AG08396 (cell line): ENCODE results near the gene UBE2Z.
"Not testable (repeated sequence)": the region's sequence is repeated elsewhere in the genome, so short reads cannot be mapped to it uniquely, and the experiment has no call there.

ENCODE experiments used
- DNase-seq: peaks from one replicate; pipeline ENCODE4 v3.0.0; 2012; ENCODE audit warnings: low spot score, mixed read lengths

UBE2Z gene

DNA sequence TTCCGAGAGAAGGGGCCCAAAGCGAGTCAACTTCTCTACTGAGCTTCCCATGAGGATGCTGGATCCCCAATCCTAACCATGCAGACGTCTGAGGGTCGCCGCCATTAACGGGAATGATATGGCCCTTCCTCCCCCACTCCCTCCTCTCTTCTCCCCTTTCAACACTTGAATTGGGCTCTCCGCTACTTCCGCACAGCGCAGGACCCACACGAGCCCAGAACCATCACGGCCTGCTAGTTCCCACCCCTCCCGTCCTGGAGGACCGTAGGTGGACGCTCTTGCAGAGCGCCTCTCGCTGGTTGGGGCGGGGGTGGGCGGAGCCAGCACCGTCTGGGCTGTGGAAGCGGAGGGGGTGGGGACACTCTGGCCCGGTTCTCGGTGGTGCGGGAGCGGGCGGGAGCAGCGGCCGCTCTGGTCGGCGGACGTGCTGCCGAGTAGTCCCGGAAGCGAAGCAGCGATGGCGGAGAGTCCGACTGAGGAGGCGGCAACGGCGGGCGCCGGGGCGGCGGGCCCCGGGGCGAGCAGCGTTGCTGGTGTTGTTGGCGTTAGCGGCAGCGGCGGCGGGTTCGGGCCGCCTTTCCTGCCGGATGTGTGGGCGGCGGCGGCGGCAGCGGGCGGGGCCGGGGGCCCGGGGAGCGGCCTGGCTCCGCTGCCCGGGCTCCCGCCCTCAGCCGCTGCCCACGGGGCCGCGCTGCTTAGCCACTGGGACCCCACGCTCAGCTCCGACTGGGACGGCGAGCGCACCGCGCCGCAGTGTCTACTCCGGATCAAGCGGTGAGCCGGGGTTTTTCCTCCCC is at the start of gene UBE2Z:
Gene UBE2Z, plus strand, starts transcription at position 361 of the 797 bp plus-strand sequence. Its CDS starts 97 bp downstream, at position 458.
- DNase-seq = peak; percentile 96

DNA sequence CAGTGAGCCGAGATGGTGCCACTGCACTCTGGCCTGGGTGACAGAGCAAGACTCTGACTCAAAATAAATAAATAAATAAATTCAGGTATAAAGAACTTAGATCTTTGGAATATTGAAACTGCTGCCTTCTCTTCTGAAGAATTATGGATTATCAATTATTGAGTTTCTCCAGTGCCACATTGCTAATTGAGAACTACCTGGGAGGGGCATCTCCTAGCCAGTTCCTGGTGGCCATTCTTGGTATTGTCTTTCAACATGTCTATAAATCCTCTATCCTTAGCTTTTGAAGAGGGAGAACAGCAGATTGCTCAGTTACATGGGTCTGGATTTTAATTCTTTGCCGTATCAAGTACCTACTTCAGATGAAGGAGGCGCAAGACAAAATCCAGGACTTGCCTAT is 48.2 kb upstream of the UBE2Z start:
- no peak for DNase-seq

- DNase-seq = no peak
Observed at GRCh38 chr17:48860456-48860855, 47.8 kb upstream of the UBE2Z start.

GRCh38 chr17:48868916-48869500 is 39.2 kb upstream of the UBE2Z start:
- DNase-seq = no peak

GRCh38 chr17:48869821-48870318 is 38.3 kb upstream of the UBE2Z start:
- no peak for DNase-seq

DNA sequence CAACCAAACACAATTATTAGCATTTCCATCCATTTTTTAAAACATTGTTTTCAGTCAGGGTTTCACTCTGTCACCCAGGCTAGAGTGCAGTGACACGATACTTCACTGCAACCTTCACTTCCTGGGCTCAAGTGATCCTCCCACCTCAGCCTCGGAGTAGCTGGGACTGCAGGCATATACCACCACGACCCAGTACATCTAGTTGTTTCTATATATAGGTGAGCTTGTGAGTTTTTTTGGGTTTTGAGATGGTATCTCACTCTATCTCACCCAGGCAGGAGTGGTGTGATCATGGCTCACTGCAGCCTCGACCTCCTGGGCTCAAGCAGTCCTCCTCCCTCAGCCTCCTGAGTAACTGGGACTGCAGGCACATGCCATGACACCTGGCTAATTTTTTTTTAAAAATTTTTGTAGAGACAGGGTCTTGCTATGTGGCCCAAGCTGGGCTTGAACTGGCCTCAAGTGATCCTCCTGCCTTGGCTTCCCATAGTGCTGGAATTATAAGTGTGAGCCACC is 37.1 kb upstream of the UBE2Z start:
- no peak for DNase-seq

DNA sequence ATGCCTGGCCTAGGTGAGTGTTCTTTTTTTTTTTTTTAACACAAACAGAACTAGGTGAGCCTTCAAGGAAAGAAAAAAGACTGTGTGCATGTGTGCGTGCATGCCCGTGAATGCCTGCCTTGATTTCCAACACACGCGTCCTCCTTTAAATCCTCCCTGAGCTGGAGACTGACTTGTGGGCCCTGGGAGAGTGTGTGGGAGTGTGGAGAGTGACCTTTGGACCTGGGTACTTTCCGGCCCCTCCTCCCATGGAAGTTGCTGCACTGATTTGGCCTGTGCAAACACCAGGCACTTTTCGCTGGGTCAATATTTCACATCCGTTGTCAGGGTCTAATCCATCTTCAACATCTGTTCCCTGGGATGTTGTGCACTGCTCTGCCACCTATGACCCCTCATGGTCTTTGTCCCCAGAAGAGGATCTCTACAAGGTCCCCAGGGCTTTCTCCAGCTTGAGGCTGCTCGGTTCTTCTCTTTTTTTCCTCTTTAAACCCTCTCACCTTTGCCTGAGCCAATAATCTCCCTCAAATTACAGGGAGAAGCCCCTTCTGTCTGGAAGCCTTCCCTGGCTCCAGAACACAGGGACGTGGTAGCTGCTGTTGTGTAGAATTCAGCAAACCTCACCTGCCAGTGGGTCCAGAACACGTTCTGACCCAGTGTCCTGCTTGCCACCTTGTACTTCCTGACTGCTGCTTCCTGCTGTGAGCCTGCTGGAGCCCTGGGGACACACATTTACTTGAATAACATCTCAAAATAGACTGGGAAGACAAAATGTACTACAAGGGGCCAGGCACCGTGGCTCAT is 36.5 kb upstream of the UBE2Z start:
- no peak for DNase-seq

- DNase-seq = not testable (repeated sequence)
Observed at GRCh38 chr17:48872409-48872808, 35.8 kb upstream of the UBE2Z start.

- DNase-seq = no peak
Observed at GRCh38 chr17:48873209-48873608, 35.0 kb upstream of the UBE2Z start.

GRCh38 chr17:48873696-48874443 is 34.3 kb upstream of the UBE2Z start:
- no peak for DNase-seq

DNA sequence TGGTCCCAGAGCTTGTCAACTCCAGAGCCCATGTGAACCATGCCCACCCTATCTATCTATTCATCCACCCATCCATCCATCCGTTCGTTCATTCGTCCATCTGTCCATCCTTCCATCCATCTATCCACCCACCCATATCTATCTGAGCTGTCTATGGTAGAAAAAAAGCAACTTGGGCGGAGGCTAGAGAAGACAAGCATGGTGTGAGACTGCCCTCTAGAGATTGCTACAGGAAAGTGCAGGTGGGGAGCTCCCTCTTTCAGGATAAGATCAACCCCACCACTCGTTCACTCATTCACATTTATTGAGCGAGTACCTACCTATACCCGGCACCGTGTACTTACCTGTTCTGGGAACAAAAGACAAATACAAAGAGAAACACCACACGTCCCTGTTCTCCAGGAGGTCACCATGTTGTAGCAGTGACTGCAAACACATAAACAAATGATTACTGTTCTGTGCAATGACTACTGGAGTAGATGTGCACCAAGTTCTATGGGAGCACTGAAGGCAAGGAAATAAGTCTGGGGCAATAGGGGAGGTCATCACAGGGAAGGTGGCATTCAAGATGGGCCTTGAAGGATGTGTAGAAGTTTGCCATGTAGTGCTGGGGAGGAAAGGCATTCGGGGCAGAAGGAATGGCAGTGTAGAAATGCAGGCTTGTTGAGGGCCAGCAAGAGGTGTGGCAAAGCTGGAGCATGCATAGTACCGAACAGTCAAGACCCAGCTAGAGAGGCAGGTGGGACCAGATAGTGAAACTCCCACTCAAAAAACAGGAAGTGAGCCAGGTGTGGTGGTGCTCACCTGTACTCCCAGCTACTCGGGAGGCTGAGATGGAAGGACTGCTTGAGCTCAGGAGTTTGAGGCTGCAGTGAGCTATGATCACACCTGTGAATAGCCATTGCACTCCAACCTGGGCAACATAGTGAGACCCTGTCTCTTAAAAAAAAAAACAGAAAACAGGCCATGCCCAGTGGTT is 29.0 kb upstream of the UBE2Z start:
- DNase-seq = peak; percentile 76

- DNase-seq = no peak
Observed at GRCh38 chr17:48882272-48882671, 25.9 kb upstream of the UBE2Z start.

DNA sequence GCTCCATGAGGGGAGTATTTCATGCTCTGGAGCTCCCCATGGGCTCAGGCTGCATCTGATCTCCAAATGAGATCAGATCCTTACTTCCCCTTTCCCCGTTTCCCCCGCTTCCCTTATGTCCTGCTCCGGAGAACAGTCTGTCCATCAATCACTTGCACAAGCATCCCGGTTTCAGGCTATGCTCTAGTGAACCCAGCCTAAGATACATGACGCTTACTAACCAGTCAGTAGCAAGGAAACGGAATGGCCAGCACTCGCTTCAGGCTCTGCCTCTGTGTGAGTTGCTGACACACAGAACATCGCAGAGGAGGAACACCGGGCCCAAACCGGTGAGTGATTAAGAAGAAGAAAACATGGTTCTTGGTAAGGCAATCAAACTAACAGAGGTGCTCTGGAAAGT is 25.0 kb upstream of the UBE2Z start:
- DNase-seq = no peak

GRCh38 chr17:48890086-48890485 is 18.1 kb upstream of the UBE2Z start:
- DNase-seq = no peak

- no peak for DNase-seq
Observed at GRCh38 chr17:48892940-48893645, 15.1 kb upstream of the UBE2Z start.

DNA sequence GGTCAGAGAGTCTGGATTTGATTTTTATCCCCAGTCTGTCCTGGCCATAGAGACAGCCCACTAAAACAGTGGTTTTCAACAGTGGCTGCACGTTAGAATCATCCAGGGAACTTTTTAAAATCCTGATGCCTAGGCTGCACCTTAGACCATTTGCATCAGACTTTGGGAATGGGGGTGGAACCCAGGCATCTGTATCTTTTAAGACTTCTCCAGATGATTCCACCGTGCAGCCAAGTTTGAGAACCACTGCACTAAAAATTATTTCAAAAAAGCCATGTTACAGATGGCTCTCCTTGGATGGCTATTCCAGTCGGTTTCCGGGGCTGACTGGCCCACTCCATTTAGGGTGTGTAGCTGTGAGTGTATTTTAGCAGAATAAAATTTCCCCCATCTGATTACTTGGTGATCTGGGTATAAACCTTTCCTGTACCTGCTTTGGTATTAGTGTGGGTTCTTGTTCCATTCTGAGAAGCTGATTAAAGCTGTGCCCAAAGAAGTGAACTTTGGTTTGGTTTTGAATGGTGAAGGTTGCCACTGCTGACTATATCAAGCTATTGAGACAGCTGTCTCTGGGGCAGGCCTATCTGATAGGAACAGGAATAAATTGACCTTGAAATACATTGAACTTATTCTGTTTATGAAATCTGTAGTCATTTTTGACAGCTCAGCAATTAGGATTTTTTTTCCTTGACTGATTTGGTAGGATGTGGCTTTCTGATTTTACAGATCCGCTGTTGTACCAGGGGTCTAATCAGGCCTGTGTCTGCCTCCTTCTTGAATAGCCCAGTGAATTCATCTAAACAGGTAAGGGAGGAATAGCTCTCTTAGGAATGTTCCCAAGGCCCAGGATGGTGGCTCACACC is 14.3 kb upstream of the UBE2Z start:
- DNase-seq = no peak

- DNase-seq = no peak
Observed at GRCh38 chr17:48894886-48895285, 13.3 kb upstream of the UBE2Z start.

- DNase-seq = no peak
Observed at GRCh38 chr17:48901241-48901640, 7.0 kb upstream of the UBE2Z start.

DNA sequence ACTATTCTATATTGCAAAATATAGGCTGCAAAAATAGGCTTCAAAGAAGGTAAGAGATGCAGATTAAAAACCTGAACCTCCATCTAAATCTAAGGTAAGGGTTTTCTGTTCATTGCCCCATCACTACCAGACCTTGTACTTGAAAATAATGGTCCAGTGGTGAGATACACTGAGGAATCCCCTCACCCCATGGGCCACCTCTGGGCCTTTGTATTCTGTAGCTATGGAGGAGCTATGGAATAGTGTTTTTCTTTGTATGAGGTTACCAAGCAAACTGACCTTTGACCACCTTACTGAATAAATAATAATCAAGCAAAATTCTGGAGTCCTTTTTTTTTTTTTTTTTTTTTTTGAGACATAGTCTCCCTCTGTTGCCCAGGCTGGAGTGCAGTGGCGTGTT is 4.8 kb upstream of the UBE2Z start:
- no peak for DNase-seq
